Skeletal muscle satellite cell (primary cell): Measurements from ENCODE around the gene PNKD.

Experiments used
- H3K27me3 ChIP-seq: 2 replicates; pipeline ENCODE4 v1.7.0; 2013; ENCODE audit warnings: low read length; ENCODE audit not compliant: control insufficient read depth, insufficient read depth
- H3K36me3 ChIP-seq: 2 replicates; pipeline ENCODE4 v1.7.0; 2013; ENCODE audit warnings: mild to moderate bottlenecking, control low read depth, low read length; ENCODE audit not compliant: insufficient read depth
- H3K4me1 ChIP-seq: 2 replicates; pipeline ENCODE4 v1.7.0; 2013; ENCODE audit warnings: low read length; ENCODE audit not compliant: control insufficient read depth, insufficient read depth
- H3K4me2 ChIP-seq: 2 replicates; pipeline ENCODE4 v1.7.0; 2013; ENCODE audit warnings: mild to moderate bottlenecking, low read length
- H3K4me3 ChIP-seq: 2 replicates; pipeline ENCODE4 v1.7.0; 2013; ENCODE audit warnings: low read length
- H3K9ac ChIP-seq: 2 replicates; pipeline ENCODE4 v1.7.0; 2013; ENCODE audit warnings: mild to moderate bottlenecking, low read depth, low read length, moderate library complexity
- H3K9me3 ChIP-seq: replicated peaks from 2 replicates; pipeline ENCODE4 v1.7.0; 2013; ENCODE audit warnings: mild to moderate bottlenecking, control low read depth, low read length

Gene PNKD

DNA sequence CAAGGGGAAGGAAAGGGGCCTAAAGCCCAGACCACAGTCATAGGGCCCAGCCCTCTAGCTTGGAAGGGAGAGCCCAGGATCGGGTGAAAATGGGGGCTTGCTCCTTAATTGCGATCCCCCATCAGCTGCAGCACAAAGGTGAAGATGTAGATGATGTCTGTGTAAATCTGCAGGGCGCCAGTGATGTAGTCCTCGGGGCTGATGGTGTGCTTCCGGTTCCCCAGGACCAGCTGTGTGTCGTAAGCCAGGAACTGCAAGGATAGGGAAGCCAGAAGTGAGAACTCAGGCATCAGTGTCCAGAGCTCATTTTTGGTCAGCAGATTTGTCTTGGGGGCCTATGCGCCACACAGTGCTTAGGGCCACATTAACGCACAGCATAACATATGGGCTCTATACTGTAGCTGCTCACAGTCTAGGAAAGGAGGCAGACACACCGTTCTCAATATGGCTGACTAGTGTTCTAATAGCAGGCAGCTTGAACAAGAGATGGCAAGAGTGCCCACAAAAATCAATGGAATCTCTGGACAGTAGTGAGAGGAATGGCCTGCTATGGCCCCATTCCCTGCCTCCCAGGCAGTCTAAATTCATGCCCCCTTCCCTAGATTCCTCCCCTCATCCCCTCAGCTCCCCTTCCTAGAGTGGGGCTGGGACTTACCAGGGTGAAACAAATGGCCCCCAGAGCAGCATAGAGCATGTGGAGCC lies 5.2 kb downstream of the PNKD start:
- Histone ChIP-seq H3K36me3 (peaks cover 70% of the 10 kb centered on the region), H3K9ac (no peak overlapping the region), H3K4me1 (peaks cover 22% of the 10 kb centered on the region), H3K27me3 (no peaks in the 10 kb centered on the region), H3K4me2 (no peak overlapping the region), H3K4me3 (no peak overlapping the region), H3K9me3 (no peaks in the 10 kb centered on the region)

- H3K4me3 ChIP-seq, result no peak overlapping the region
- no peak overlapping the region for H3K9ac ChIP-seq
- no peaks in the 10 kb centered on the region for H3K9me3 ChIP-seq
- peaks cover 84% of the 10 kb centered on the region for H3K36me3 ChIP-seq
- peaks cover 20% of the 10 kb centered on the region for H3K4me1 ChIP-seq
- no peaks in the 10 kb centered on the region for H3K27me3 ChIP-seq
- no peak overlapping the region for H3K4me2 ChIP-seq
Measured at GRCh38 chr2:218276986-218277755, 6.9 kb downstream of the PNKD start.

GRCh38 chr2:218277921-218278320 lies 7.6 kb downstream of the PNKD start:
- H3K4me2 ChIP-seq, result no peak overlapping the region
- peaks cover 21% of the 10 kb centered on the region for H3K4me1 ChIP-seq
- peaks cover 86% of the 10 kb centered on the region for H3K36me3 ChIP-seq
- no peaks in the 10 kb centered on the region for H3K9me3 ChIP-seq
- H3K4me3 ChIP-seq, result no peak overlapping the region
- no peak overlapping the region for H3K9ac ChIP-seq
- no peaks in the 10 kb centered on the region for H3K27me3 ChIP-seq

DNA sequence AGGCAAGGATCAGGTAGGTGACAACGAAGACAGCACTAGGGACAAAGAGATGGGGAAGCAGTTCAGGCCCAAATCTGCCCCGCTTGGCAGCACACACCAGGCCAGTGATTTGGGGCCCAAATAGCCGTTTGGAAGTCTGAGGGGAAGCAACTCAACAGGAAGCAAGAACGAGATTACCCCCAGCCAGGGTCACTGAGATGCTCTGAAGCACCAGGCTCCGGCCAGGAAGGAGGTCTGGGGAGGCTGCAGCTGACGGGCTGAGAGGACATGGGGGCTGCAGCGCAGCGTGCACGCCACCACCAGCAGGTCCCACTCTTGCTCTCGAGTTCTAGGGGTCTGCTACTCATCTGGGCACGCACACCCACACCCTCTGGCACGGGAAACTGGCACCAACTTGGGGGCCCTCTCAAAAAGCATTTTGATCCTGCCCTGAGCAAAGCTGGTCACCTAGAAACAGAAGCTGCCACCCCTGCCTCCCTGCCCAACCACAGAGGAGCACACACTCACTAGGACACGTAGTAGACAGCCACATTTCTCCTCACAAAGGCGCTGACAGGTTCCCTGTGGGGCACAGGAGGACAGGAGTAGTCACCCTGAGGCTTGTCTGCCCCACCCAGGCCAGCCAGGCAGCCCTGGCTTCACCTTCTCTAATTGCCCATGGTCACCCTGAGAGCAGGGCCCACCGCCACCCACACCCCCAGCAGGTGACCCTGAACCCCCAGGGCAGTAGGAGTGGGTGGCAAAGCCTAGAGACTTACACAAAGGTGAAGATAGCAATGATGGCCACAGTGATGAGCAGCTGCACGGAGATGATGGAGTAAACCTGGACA lies 8.4 kb downstream of the PNKD start:
- H3K27me3 ChIP-seq, result no peaks in the 10 kb centered on the region
- peaks cover 82% of the 10 kb centered on the region for H3K36me3 ChIP-seq
- H3K9me3 ChIP-seq, result no peaks in the 10 kb centered on the region
- H3K4me2 ChIP-seq, result no peak overlapping the region
- H3K4me3 ChIP-seq, result no peak overlapping the region
- no peak overlapping the region for H3K9ac ChIP-seq
- peaks cover 26% of the 10 kb centered on the region for H3K4me1 ChIP-seq

DNA sequence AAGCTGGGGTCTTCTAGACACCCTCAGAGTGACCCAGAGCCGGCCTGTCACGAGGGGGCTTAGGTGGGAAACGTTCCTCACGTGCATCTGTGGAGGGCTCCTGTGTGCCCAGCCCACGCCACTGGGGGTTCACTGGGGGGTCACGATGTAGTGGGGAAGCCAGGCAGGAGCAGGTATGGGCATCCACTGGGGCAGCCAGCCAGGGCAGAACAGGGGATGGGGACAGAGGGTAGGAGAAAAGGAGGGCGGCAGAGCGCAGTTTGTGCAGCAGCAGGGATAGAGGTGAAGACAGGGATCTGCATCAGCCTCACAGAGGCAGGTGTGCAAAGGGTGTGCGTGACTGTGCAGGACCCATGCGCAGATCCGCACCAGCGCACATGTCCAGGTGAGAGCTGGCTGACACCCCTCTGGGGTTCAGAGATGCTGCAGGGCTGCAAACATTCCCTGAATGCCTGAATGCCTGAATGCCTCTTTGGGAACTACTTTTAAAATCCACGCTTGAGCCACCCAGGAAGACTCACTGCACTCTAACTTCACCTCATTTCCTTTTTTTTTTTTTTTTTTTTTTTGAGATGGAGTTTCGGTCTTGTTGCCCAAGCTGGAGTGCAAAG lies 10.0 kb downstream of the PNKD start:
- Histone ChIP-seq H3K4me2 (no peak overlapping the region), H3K4me1 (peaks cover 42% of the 10 kb centered on the region), H3K4me3 (no peak overlapping the region), H3K27me3 (no peaks in the 10 kb centered on the region), H3K9ac (no peak overlapping the region), H3K9me3 (no peaks in the 10 kb centered on the region), H3K36me3 (peaks cover 67% of the 10 kb centered on the region)

- Histone ChIP-seq H3K4me1 (peaks cover 52% of the 10 kb centered on the region), H3K36me3 (peaks cover 56% of the 10 kb centered on the region)
Measured at GRCh38 chr2:218281449-218281848, 11.1 kb downstream of the PNKD start.

GRCh38 chr2:218282173-218282991 lies 12.1 kb downstream of the PNKD start:
- Histone ChIP-seq H3K4me2 (peak overlapping the region; percentile 71), H3K9me3 (no peaks in the 10 kb centered on the region), H3K4me3 (peak overlapping the region; percentile 51), H3K9ac (peak overlapping the region; percentile 85), H3K4me1 (peaks cover 60% of the 10 kb centered on the region), H3K27me3 (no peaks in the 10 kb centered on the region), H3K36me3 (peaks cover 47% of the 10 kb centered on the region)

More at GRCh38 chr2:218281449-218281848, 11.1 kb downstream of the PNKD start:
- peak overlapping the region; percentile 85 for H3K9ac ChIP-seq
- H3K4me2 ChIP-seq, result peak overlapping the region; percentile 71
- H3K27me3 ChIP-seq, result no peaks in the 10 kb centered on the region
- no peaks in the 10 kb centered on the region for H3K9me3 ChIP-seq
- no peak overlapping the region for H3K4me3 ChIP-seq

GRCh38 chr2:218284106-218284811 lies 13.9 kb downstream of the PNKD start:
- Histone ChIP-seq H3K27me3 (no peaks in the 10 kb centered on the region), H3K4me1 (peaks cover 66% of the 10 kb centered on the region), H3K4me3 (peak overlapping the region; percentile 50), H3K4me2 (peak overlapping the region; percentile 87), H3K9me3 (no peaks in the 10 kb centered on the region), H3K9ac (peak overlapping the region; percentile 88), H3K36me3 (peaks cover 28% of the 10 kb centered on the region)

DNA sequence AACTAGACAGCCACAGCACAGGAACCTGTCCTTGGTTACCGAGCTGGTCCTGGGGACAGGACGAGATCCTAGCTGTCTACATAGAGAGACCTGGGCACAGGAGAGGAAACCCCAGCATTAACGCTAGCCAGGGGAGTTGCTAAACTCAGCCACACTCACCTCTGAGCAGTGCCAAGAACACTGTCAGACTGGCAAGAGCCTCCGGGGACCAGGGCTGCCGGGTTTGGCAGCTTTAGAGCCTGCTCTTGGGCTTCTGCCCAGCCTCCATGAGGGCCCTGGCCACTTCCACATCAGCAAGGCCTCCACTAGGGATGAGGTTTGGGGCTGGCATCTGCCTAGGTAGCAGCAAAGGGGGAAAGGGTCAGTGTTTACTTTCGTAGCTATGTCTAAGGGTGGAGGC lies 15.3 kb downstream of the PNKD start:
- peaks cover 79% of the 10 kb centered on the region for H3K4me1 ChIP-seq
- peak overlapping the region; percentile 68 for H3K4me3 ChIP-seq
- peak overlapping the region; percentile 88 for H3K9ac ChIP-seq
- H3K4me2 ChIP-seq, result peak overlapping the region; percentile 87
- no peaks in the 10 kb centered on the region for H3K27me3 ChIP-seq
- H3K9me3 ChIP-seq, result no peaks in the 10 kb centered on the region
- peaks cover 15% of the 10 kb centered on the region for H3K36me3 ChIP-seq
